C4-2B (cell line): ENCODE results near the gene TRAFD1.
A peak's percentile ranks its signal among the peaks of the same experiment; 100 is the strongest.

ENCODE experiments used
- H3K27ac ChIP-seq: fragments of 450-650 bp; 2 replicates; pipeline ENCODE4 v1.5.1; 2017
- CTCF ChIP-seq: fragments of 450-650 bp; conservative IDR thresholded peaks from 2 replicates; pipeline ENCODE4 v1.5.1; 2017; ENCODE audit warnings: mild to moderate bottlenecking
- ZFX ChIP-seq: fragments of 450-650 bp; IDR thresholded peaks from 2 replicates; pipeline ENCODE4 v1.6.1; 2017

Gene TRAFD1

DNA sequence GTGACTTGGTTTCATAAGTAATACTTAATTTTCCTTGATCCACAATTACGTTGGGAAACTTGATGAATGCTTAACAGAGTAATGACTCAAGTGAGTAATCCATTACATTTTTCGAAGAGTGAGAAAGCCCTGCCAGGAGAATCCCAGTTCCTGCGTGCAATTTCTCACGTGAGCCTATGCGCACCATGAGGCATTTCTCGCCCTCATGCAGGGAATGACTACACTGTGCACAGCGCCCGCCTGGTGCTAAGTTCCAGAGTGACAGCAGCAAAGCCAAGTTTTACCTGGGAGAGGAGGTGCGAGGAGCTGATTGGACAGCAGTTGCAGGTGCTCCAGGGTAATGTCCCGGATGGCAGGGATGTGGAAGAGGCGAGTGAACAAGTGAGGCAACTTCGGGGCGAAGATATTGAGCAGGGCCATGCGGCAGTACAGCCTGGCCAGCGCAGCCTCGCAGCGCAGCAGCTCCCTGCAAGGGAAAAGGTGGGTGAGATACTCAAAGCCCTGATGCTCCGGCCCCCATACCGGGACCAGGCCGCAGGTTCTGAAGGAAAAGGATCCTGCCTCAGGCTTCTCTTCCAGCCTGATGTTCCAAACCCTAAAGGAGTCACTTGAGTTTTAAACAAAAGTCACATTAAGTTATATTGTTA is 69.4 kb downstream of the TRAFD1 start:
- H3K27ac ChIP-seq, result no peak overlapping the region
- TF ChIP-seq CTCF (no peak), ZFX (no peak)

- TF ChIP-seq CTCF, result no peak
- TF ChIP-seq ZFX, result no peak
- no peak overlapping the region for H3K27ac ChIP-seq
Measured at GRCh38 chr12:112196196-112196875, 71.0 kb downstream of the TRAFD1 start.

DNA sequence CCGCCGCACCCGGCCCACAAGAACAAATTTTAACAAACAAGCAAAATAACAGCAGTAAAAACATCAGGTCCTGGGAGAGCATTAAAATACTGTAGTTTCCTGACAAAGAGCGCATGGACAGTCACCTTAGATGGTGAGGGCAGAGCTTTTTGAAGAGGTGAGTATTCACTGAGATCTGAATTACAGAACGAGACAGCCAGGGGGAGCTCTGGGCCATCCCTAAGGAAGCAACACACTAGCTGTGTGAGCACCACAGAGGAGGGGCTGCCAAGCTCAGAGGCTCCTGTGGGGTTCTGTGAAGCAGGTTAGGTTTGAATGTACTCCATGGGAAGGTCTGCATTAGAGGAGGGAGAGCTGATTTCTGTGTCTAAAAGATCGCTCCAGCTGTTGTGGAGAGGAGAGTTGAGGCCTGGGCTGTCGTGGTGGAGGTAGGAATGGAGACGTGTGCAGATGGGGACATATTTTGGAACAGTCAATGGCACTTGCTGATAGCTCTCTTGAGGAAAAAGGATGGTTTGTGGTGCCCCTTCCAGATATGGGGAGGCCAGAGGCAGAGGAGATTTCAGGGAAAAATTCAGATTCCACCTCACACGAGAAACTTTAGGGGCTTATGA is 72.9 kb downstream of the TRAFD1 start:
- H3K27ac ChIP-seq, result no peak overlapping the region
- TF ChIP-seq ZFX (no peak), CTCF (peak; percentile 79)

GRCh38 chr12:112199136-112199535 is 73.8 kb downstream of the TRAFD1 start:
- no peak overlapping the region for H3K27ac ChIP-seq
- TF ChIP-seq ZFX (no peak), CTCF (no peak)
